Epithelial cell of proximal tubule (primary cell): ENCODE measurements around the gene JARID2. TPM values are rescaled to one million over a fixed set of nuclear protein-coding genes. Genes with fewer than 3 reads are reported as not detected.

Source experiments
- DNase-seq: peaks from one replicate; pipeline ENCODE4 v3.0.0-alpha.2; 2011; ENCODE audit warnings: low read depth
- H3K4me3 ChIP-seq: 2 replicates; pipeline ENCODE4 v1.5.1; 2011; ENCODE audit warnings: low read depth, mild to moderate bottlenecking, low read length
- CTCF ChIP-seq: conservative IDR thresholded peaks from 2 replicates; pipeline ENCODE4 v1.5.1; 2012; ENCODE audit warnings: low read depth, mild to moderate bottlenecking, low read length
- total RNA-seq: library from RNA; depleted of rRNA; stranded (reverse); fragments of >200 nt; gene quantifications from 2 replicates; pipeline ENCODE4 v1.2.3, GENCODE V29; 2015

The JARID2 gene
- total RNA-seq, 1 donor from 2014 or later = 5.1 TPM

GRCh38 chr6:15303920-15304291, 58.0 kb downstream of the JARID2 start:
- DNase-seq = no peak
- no peak for TF ChIP-seq CTCF
- H3K4me3 ChIP-seq = no peak overlapping the region

- no peak overlapping the region for H3K4me3 ChIP-seq
- no peak for DNase-seq
- TF ChIP-seq CTCF = no peak
These were observed 58.6 kb downstream of the JARID2 start for GRCh38 chr6:15304337-15305042.

GRCh38 chr6:15305496-15305895, 59.6 kb downstream of the JARID2 start:
- no peak for DNase-seq
- no peak for TF ChIP-seq CTCF
- H3K4me3 ChIP-seq = no peak overlapping the region

GRCh38 chr6:15305909-15306308, 60.0 kb downstream of the JARID2 start:
- no peak for TF ChIP-seq CTCF
- no peak overlapping the region for H3K4me3 ChIP-seq
- no peak for DNase-seq

GRCh38 chr6:15308435-15309213, 62.8 kb downstream of the JARID2 start:
- TF ChIP-seq CTCF = no peak
- no peak for DNase-seq
- no peak overlapping the region for H3K4me3 ChIP-seq

- no peak for DNase-seq
- no peak for TF ChIP-seq CTCF
- no peak overlapping the region for H3K4me3 ChIP-seq
These were observed 63.9 kb downstream of the JARID2 start for GRCh38 chr6:15309611-15310283.
